Lower leg skin (tissue), 3 donors: ENCODE data around the gene CNTRL.

Source experiments
- POLR2A ChIP-seq, 2 donors: fragments of 450-650 bp; IDR thresholded peaks; one replicate each; pipeline ENCODE4 v1.6.1; 2016 to 2017; ENCODE audit warnings: antibody characterized with exemption in 2 of 2, mild to moderate bottlenecking in 1 of 2, moderate library complexity in 1 of 2
- TF ChIP-seq, protein P1 (sequence below), 3 donors: fragments of 450-650 bp; IDR thresholded peaks; one replicate each; pipeline ENCODE4 v1.5.1; 2016; ENCODE audit warnings: antibody characterized with exemption in 3 of 3, mild to moderate bottlenecking in 3 of 3, moderate library complexity in 2 of 3

DNA sequence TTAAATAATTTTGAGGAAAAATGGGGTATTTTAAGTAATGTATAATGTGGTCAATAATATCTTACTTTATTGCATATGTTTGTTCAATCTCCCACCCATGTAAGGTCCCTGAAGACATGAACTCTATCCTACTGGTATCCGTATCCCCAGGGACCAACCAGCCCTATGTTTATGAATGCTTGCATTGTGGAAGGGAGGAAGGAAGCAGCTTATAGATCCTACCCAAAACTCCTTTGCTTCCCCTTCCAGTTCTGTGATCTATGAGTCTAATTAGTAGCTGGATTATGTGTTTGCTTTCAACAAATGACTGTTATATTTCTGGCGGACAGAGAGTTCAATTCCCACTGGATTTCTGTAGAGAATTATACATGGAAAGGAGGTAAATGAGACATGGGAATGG lies 45.6 kb downstream of the CNTRL start:
- TF ChIP-seq, protein P1, sequence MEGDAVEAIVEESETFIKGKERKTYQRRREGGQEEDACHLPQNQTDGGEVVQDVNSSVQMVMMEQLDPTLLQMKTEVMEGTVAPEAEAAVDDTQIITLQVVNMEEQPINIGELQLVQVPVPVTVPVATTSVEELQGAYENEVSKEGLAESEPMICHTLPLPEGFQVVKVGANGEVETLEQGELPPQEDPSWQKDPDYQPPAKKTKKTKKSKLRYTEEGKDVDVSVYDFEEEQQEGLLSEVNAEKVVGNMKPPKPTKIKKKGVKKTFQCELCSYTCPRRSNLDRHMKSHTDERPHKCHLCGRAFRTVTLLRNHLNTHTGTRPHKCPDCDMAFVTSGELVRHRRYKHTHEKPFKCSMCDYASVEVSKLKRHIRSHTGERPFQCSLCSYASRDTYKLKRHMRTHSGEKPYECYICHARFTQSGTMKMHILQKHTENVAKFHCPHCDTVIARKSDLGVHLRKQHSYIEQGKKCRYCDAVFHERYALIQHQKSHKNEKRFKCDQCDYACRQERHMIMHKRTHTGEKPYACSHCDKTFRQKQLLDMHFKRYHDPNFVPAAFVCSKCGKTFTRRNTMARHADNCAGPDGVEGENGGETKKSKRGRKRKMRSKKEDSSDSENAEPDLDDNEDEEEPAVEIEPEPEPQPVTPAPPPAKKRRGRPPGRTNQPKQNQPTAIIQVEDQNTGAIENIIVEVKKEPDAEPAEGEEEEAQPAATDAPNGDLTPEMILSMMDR (IDR thresholded peaks at IDR 0.05): no peak
- TF ChIP-seq POLR2A (IDR thresholded peaks at IDR 0.05): no peak
